GM12872 (cell line): ENCODE data around the gene ZFHX2.

Experiments used
- CTCF ChIP-seq: IDR thresholded peaks from 3 replicates; pipeline ENCODE4 v1.5.1; 2011; ENCODE audit warnings: low read depth, mild to moderate bottlenecking, low read length, moderate library complexity; ENCODE audit not compliant: insufficient read depth

ZFHX2 gene

GRCh38 chr14:23544511-23545447, 6.8 kb downstream of the ZFHX2 start:
- no peak for TF ChIP-seq CTCF

GRCh38 chr14:23543403-23543802, 8.2 kb downstream of the ZFHX2 start:
- no peak for TF ChIP-seq CTCF

GRCh38 chr14:23542261-23542660, 9.3 kb downstream of the ZFHX2 start:
- no peak for TF ChIP-seq CTCF

- TF ChIP-seq CTCF = no peak
These were observed 11.5 kb downstream of the ZFHX2 start for GRCh38 chr14:23540141-23540469.

GRCh38 chr14:23539248-23540140, 12.1 kb downstream of the ZFHX2 start:
- peak; percentile 92 for TF ChIP-seq CTCF

GRCh38 chr14:23538785-23539184, 12.8 kb downstream of the ZFHX2 start:
- TF ChIP-seq CTCF = no peak

GRCh38 chr14:23538050-23538718, 13.4 kb downstream of the ZFHX2 start:
- no peak for TF ChIP-seq CTCF
